LNCaP clone FGC (cell line): Measurements from ENCODE around the gene NACC1.
"Not testable (repeated sequence)": the region's sequence is repeated elsewhere in the genome, so short reads cannot be mapped to it uniquely, and the experiment has no call there.

ENCODE experiments used
- DNase-seq: peaks from one replicate; pipeline ENCODE4 v3.0.0-alpha.2; 2011; ENCODE audit warnings: low read depth
- H3K4me3 ChIP-seq: 2 replicates; pipeline ENCODE4 v1.5.1; 2011; ENCODE audit warnings: mild to moderate bottlenecking, low read depth, low read length, control low read depth
- CTCF ChIP-seq: IDR thresholded peaks from 2 replicates; pipeline ENCODE4 v1.5.1; 2012; ENCODE audit warnings: mild to moderate bottlenecking; ENCODE audit not compliant: control insufficient read depth, insufficient read depth; ENCODE audit errors: extremely low read depth

Gene NACC1

DNA sequence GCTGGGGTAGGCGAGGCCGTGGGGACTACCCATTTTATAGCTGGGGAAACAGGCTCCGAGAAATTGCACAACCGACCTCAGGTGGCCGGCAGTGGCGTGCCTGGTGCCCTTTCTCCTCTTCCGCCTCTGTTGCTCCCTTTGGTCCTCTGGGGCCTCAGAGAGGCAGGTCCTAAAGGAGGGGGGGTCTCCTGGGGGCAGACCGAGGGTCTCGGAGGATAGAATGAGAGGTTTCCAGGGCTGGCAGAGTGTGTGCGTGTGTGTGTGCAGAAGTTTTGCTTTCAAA lies 20.8 kb downstream of the NACC1 start:
- no peak overlapping the region for H3K4me3 ChIP-seq
- no peak for TF ChIP-seq CTCF

GRCh38 chr19:13139633-13140311 lies 21.7 kb downstream of the NACC1 start:
- H3K4me3 ChIP-seq = no peak overlapping the region
- no peak for DNase-seq
- TF ChIP-seq CTCF = no peak

More for the DNA sequence above, 20.8 kb downstream of the NACC1 start:
- no peak for DNase-seq

- no peak overlapping the region for H3K4me3 ChIP-seq
- no peak for TF ChIP-seq CTCF
- DNase-seq = no peak
These were observed 28.9 kb downstream of the NACC1 start for GRCh38 chr19:13146763-13147563.

GRCh38 chr19:13149173-13149627 lies 31.1 kb downstream of the NACC1 start:
- not testable (repeated sequence) for DNase-seq
- peak overlapping the region; percentile 84 for H3K4me3 ChIP-seq

DNA sequence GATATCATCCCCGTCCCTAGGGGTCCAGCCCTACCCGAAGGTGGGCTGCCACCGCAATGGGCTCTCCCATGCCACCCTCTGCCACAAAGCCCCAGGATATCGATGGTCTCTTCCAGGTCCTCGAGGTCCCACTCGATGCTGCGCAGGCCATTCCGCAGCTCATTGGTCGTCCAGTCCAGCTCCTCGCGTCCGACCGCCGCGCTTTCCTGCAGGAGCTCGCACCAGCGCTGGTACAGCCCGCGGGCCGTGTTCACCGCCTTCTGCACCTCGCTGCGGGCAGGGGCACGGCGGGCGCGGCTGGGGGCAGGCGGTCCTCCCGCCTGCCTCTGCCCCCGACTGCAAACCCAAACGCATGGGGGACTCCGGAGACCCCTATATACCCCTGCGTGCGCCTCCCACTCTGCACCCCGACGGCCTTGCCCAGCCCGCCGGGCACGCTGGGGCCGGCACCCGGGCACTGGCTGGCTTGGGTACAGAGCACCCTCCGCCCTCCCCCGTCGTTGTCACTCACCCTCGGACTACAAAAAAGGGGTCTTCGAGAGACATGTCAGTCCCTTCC lies 31.6 kb downstream of the NACC1 start:
- TF ChIP-seq CTCF = no peak
- peak overlapping the region; percentile 84 for H3K4me3 ChIP-seq
- no peak for DNase-seq

DNA sequence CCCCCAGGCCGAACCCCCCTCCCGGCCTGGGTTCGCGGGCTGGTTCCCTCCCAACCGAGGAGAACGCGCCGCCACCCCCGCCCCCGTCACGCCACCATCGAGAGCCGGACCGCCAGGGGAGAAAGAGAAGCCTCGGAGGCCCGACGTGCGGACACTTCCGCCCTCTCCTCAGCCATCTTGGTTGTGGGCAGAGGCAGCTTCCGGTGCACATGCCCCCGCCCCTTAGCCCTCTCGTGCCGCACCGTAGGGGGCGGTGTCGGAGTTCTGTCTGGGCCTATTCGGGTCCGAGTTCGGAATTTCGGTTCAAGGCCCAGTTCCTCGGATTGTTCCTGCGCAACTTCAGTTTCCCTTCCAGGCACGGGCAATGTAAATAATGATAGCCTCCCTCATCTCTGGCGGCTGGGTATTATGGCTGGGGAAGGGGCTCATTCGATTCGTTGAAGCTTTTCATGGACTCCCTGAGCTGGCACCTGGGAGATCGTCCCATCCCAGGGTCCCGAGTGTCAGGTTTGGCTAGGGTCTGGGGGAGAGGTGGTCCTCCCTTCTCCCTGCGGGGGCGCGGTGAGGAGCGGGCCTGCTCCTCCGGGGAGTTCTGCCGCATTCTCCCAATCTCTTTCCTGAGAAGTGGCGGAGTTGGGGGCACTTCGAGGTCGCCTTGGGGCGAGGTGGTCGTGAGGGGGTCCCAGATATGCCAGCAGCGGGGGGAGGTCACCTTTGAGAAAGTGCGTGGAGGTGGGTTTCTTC lies 32.3 kb downstream of the NACC1 start, which contains the start of the genes IER2 and STX10:
IER2 (plus strand) TSS at position 225 of the 744 bp plus-strand sequence. CDS start 2,776 bp downstream, outside the sequence.
STX10 (minus strand) TSS at position 189 of the 744 bp plus-strand sequence. CDS start 202 bp downstream, outside the sequence.
- TF ChIP-seq CTCF = peak; percentile 42
- peak within 1 kb of the TSS; percentile 84 for H3K4me3 ChIP-seq
- DNase-seq = peak; percentile 91

DNA sequence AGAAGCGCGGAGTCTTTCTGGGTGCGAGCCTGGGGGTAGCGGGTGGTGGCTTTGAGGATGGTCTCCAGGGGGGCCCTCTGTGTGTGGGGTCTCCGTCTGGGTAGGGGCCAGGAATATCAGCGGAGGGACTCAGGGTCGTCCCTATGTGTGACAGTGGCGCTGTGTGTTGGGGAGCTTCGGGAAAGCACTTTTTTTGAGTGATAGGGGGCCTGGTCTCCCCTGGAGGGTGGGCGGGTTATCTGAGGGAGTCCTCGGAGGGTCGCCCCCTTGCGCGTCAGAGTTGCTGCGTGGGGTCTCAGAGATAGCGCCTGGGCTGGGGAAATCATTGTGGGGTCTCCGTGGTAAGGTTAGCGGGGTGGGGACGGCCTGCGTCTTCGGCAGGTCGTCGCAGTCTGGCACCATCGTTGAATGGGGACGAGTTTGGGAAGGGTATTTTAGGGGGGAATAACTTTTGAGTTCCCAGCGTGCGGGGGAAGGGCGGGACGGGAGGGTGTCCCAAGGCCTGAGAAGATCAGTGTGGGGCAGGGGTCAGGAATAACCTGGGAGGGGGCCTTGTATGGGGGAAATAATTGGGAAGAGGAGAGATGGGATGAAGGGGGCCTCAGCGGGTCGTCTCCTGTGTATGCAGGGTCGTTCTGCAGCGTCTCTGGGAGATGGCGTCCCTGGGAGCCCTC lies 33.0 kb downstream of the NACC1 start:
- peak overlapping the region; percentile 84 for H3K4me3 ChIP-seq
- no peak for DNase-seq
- no peak for TF ChIP-seq CTCF
